HCT116 (cell line): ENCODE measurements around the gene PNMA6E.

Experiments
- CEBPB ChIP-seq: IDR thresholded peaks from 2 replicates; pipeline ENCODE4 v1.6.1; 2012; ENCODE audit warnings: low read depth
- CTCF ChIP-seq, 3 experiments: fragments of 200-600 bp in 1 of 3; sonication (generic) in 1 of 3; IDR thresholded peaks in 2 of 3; conservative IDR thresholded peaks in 1 of 3; 2 replicates each; pipeline ENCODE4 v1.5.1; 2012 to 2017; ENCODE audit warnings: low read depth in 2 of 3, low read length in 2 of 3, antibody characterized with exemption in 1 of 3, borderline replicate concordance in 1 of 3, control low read depth in 1 of 3, mild to moderate bottlenecking in 1 of 3, mixed read lengths in 1 of 3, mixed run types in 1 of 3, moderate library complexity in 1 of 3; ENCODE audit not compliant: insufficient read depth in 1 of 3
- EZH2 ChIP-seq: fragments of 200-600 bp; sonication (generic); IDR thresholded peaks from 2 replicates; pipeline ENCODE4 v1.6.1; 2017; ENCODE audit warnings: antibody characterized with exemption, mixed run types
- POLR2A ChIP-seq: IDR thresholded peaks from 2 replicates; pipeline ENCODE4 v1.7.0; 2011; ENCODE audit warnings: borderline replicate concordance; ENCODE audit not compliant: insufficient read depth, insufficient read length; ENCODE audit errors: extremely low read depth
- POLR2AphosphoS5 ChIP-seq: IDR thresholded peaks from 2 replicates; pipeline ENCODE4 v1.6.1; 2011; ENCODE audit warnings: mild to moderate bottlenecking, low read depth, low read length, moderate library complexity
- TCF7L2 ChIP-seq: IDR thresholded peaks from 2 replicates; pipeline ENCODE4 v1.7.0; 2011; ENCODE audit warnings: borderline replicate concordance, inconsistent platforms; ENCODE audit not compliant: insufficient read depth, insufficient read length; ENCODE audit errors: extremely low read depth

- TF ChIP-seq CTCF (IDR thresholded peaks at IDR 0.05 in 2 of 3, conservative IDR thresholded peaks at IDR 0.05 in 1 of 3; ENCODE audit: borderline replicate concordance in 1 of 3, insufficient read depth in 1 of 3, low read depth in 2 of 3, low read length in 2 of 3) (no peak), POLR2A (no peak), TCF7L2 (no peak), POLR2AphosphoS5 (no peak), EZH2 (no peak), CEBPB (no peak)
Measured at GRCh38 chrX:153423652-153424051, 22.5 kb upstream of the PNMA6E start.
